ENCODE data around the gene SLC12A3.

SLC12A3 gene

GRCh38 chr16:56943761-56944375, 78.9 kb downstream of the SLC12A3 start:
- no peak for DNase-seq (ENCODE audit: low read depth in 2 of 2)

GRCh38 chr16:56944954-56945839, 80.2 kb downstream of the SLC12A3 start:
- DNase-seq (ENCODE audit: low read depth in 2 of 2) = peak in 1 of 2 donors; percentile 32

GRCh38 chr16:56945847-56946527, 81.0 kb downstream of the SLC12A3 start:
- DNase-seq (ENCODE audit: low read depth in 2 of 2) = no peak

- DNase-seq (ENCODE audit: low read depth in 2 of 2) = no peak
Measured at GRCh38 chr16:56946767-56947603, 82.0 kb downstream of the SLC12A3 start.

- no peak for DNase-seq (ENCODE audit: low read depth in 2 of 2)
Measured at GRCh38 chr16:56947604-56947995, 82.6 kb downstream of the SLC12A3 start.

- no peak for DNase-seq (ENCODE audit: low read depth in 2 of 2)
Measured at GRCh38 chr16:56948234-56948633, 83.2 kb downstream of the SLC12A3 start.

- DNase-seq (ENCODE audit: low read depth in 2 of 2) = no peak
Measured at GRCh38 chr16:56950051-56950450, 85.0 kb downstream of the SLC12A3 start.

- DNase-seq (ENCODE audit: low read depth in 2 of 2) = no peak
Measured at GRCh38 chr16:56950455-56950854, 85.4 kb downstream of the SLC12A3 start.

GRCh38 chr16:56950881-56951771, 86.1 kb downstream of the SLC12A3 start:
- peak; percentile 34 to 55 for DNase-seq (ENCODE audit: low read depth in 2 of 2)

GRCh38 chr16:56953006-56953405, 88.0 kb downstream of the SLC12A3 start:
- no peak for DNase-seq (ENCODE audit: low read depth in 2 of 2)

- no peak for DNase-seq (ENCODE audit: low read depth in 2 of 2)
Measured at GRCh38 chr16:56956076-56956475, 91.1 kb downstream of the SLC12A3 start.

- no peak for DNase-seq (ENCODE audit: low read depth in 2 of 2)
Measured at GRCh38 chr16:56956756-56957155, 91.7 kb downstream of the SLC12A3 start.

GRCh38 chr16:56960681-56961281, 95.8 kb downstream of the SLC12A3 start:
- no peak for DNase-seq (ENCODE audit: low read depth in 2 of 2)

- no peak for DNase-seq (ENCODE audit: low read depth in 2 of 2)
Measured at GRCh38 chr16:56961386-56961785, 96.4 kb downstream of the SLC12A3 start.

GRCh38 chr16:56961851-56962281, 96.9 kb downstream of the SLC12A3 start, which contains the start of gene CETP:
CETP (plus strand) TSS chr16:56961950; CDS start chr16:56961980, 30 bp downstream.
- DNase-seq (ENCODE audit: low read depth in 2 of 2) = no peak

GRCh38 chr16:56964243-56965148, 99.5 kb downstream of the SLC12A3 start:
- DNase-seq (ENCODE audit: low read depth in 2 of 2) = peak; percentile 96 to 98
